Spleen (tissue), 7 donors: ENCODE data around the gene MAPKAP1.

Experiments used
- CTCF ChIP-seq, 11 experiments: fragments of 200-600 bp in 7 of 11; fragments of 450-650 bp in 4 of 11; sonication (generic) in 4 of 11; IDR thresholded peaks in 8 of 11; conservative IDR thresholded peaks in 3 of 11; 1 replicate in 7 of 11; 2 replicates in 4 of 11; pipeline versions ENCODE4 v1.4.0 to v1.8.0; 2016 to 2021; ENCODE audit warnings: antibody characterized with exemption in 11 of 11, inconsistent platforms in 4 of 11, mild to moderate bottlenecking in 1 of 11
- POLR2AphosphoS5 ChIP-seq, 3 donors: sonication (generic); formaldehyde crosslinking; IDR thresholded peaks; one replicate each; pipeline ENCODE4 v1.5.1; 2017; ENCODE audit warnings: antibody characterized with exemption in 3 of 3
- donor health status: DM: no; HTN: no; CAD: no; lungs with moderate emphysema.
- donor health status: DM: no; HTN: no; CAD: no.
- donor health status: DM: no; HTN: no; CAD: no.

GRCh38 chr9:125683486-125683885 is 23.5 kb downstream of the MAPKAP1 start:
- TF ChIP-seq CTCF (IDR thresholded peaks at IDR 0.05 in 8 of 11, conservative IDR thresholded peaks at IDR 0.05 in 3 of 11), result no peak
- no peak for TF ChIP-seq POLR2AphosphoS5 (IDR thresholded peaks at IDR 0.05)
